Measurements from ENCODE around the gene RD3L. TPM values are rescaled to one million over a fixed set of nuclear protein-coding genes. Genes with fewer than 3 reads are reported as not detected.

Gene RD3L
- polyA plus RNA-seq, 1 donor (not counting 4 experiments of a cell fraction or from before 2014, with no cell fraction given) = not detected

DNA sequence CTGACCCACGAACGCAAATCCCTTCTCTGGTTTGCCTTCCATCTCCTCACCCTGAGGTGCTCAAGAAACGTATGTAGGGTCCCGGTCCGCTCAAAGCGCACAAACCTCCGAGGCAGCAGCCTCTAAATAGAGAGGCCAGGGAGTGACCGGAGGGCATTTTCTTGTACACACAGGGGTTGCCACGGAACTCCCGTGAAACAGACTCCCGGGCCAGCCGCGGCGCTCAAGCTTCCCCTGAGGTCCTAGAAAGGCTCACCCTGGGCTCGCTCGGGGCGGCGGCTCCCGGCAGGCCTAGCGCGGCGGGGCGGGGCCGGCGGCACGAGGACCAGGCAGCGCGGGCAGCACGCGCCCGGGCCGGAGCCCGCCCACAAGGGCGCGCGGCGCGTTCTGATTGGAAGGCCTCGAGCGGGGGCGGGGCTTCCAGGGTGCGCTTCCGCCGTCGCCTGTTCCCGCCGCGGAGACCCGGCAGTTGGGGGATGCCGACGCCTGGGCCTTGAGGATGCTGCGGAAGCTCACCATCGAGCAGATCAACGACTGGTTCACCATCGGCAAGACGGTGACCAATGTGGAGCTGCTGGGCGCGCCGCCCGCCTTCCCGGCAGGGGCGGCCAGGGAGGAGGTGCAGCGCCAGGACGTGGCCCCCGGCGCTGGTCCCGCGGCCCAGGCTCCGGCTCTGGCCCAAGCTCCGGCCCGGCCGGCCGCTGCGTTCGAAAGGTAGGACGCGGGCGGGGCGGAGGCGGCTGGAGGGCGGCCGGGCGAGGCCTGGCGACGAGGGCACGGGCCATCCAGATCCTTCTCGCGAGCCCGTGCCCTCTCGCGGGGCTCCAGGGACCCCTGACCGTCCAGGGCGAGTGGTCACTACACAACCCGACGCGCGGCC is 14.1 kb downstream of the RD3L start, which contains the start of gene TDRD9:
Gene TDRD9 (plus strand): TSS at position 446 of the 880 bp plus-strand sequence. CDS start 54 bp downstream, at position 500.
- H3K4me1 ChIP-seq (ENCODE audit: control insufficient read depth, extremely low read depth, insufficient read depth, low read length) = peaks cover 12% of the 10 kb centered on the region
- no peaks in the 10 kb centered on the region for H3K79me2 ChIP-seq (ENCODE audit: control insufficient read depth, insufficient read depth, low read length)
- no peak within 1 kb of the TSS for H3K4me3 ChIP-seq (ENCODE audit: control insufficient read depth in 2 of 3, extremely low read depth in 1 of 3, insufficient read depth in 2 of 3, low read depth in 1 of 3, low read length in 3 of 3)
- no peaks in the 10 kb centered on the region for H3K27me3 ChIP-seq (ENCODE audit: control insufficient read depth, extremely low read depth, insufficient read depth, low read length)
- H2AFZ ChIP-seq (ENCODE audit: control insufficient read depth, low read length) = no peak within 1 kb of the TSS
- H3K9ac ChIP-seq (ENCODE audit: control insufficient read depth, extremely low read depth, insufficient read depth, low read length) = no peak within 1 kb of the TSS
- no peaks in the 10 kb centered on the region for H3K9me3 ChIP-seq (ENCODE audit: control insufficient read depth, low read depth, low read length)
- no peaks in the 10 kb centered on the region for H3K9me1 ChIP-seq (ENCODE audit: control insufficient read depth, extremely low read depth, insufficient read depth, low read length)
- no peaks in the 10 kb centered on the region for H3K36me3 ChIP-seq (ENCODE audit: control insufficient read depth in 2 of 2, extremely low read depth in 1 of 2, insufficient read depth in 2 of 2, low read length in 2 of 2)
- TF ChIP-seq, protein P1, sequence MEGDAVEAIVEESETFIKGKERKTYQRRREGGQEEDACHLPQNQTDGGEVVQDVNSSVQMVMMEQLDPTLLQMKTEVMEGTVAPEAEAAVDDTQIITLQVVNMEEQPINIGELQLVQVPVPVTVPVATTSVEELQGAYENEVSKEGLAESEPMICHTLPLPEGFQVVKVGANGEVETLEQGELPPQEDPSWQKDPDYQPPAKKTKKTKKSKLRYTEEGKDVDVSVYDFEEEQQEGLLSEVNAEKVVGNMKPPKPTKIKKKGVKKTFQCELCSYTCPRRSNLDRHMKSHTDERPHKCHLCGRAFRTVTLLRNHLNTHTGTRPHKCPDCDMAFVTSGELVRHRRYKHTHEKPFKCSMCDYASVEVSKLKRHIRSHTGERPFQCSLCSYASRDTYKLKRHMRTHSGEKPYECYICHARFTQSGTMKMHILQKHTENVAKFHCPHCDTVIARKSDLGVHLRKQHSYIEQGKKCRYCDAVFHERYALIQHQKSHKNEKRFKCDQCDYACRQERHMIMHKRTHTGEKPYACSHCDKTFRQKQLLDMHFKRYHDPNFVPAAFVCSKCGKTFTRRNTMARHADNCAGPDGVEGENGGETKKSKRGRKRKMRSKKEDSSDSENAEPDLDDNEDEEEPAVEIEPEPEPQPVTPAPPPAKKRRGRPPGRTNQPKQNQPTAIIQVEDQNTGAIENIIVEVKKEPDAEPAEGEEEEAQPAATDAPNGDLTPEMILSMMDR (optimal IDR thresholded peaks at IDR 0.05 in 1 of 3, IDR thresholded peaks at IDR 0.05 in 1 of 3, conservative IDR thresholded peaks at IDR 0.05 in 1 of 3; ENCODE audit: extremely low read depth in 1 of 3, insufficient read depth in 2 of 3, low read length in 3 of 3) = no peak
- TF ChIP-seq EZH2 (IDR thresholded peaks at IDR 0.05; ENCODE audit: low read length) = no peak
- H4K20me1 ChIP-seq (ENCODE audit: control insufficient read depth, extremely low read depth, insufficient read depth, low read length) = no peaks in the 10 kb centered on the region
- H3K27ac ChIP-seq (ENCODE audit: control insufficient read depth, insufficient read depth, low read length) = no peak within 1 kb of the TSS
- no peak for FAIRE-seq
- H3K4me2 ChIP-seq (ENCODE audit: control insufficient read depth, extremely low read depth, insufficient read depth, low read depth, low read length) = no peak within 1 kb of the TSS
- no peak for DNase-seq (ENCODE audit: low read depth, low spot score)
- dilution Hi-C loops (cut with MboI; ENCODE audit: extremely low pct_ligation_motif_present, low sequenced_read_pairs) = no loop called here

DNA sequence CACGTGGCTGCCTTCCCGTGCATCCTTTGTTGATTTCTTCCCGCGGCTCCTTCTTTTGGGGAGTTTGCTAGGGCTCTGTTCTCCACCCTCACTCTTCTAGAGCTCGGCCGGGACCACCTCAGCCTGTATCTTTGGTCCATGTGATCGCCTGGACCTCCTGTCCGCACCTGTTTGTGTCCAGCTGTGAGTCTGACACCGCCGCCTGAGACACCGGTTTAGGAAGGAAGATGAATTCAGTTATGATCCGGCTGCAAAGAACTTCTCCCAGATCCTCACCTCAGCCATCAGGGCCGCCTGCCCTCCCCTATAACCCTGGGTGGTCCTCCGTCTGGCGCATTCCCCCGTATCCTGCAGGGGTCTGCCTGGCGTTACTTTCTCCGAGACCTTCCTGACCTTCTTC is 14.8 kb downstream of the RD3L start:
- Histone ChIP-seq H3K9ac (ENCODE audit: control insufficient read depth, extremely low read depth, insufficient read depth, low read length) (no peak overlapping the region), H2AFZ (ENCODE audit: control insufficient read depth, low read length) (no peak overlapping the region), H3K4me2 (ENCODE audit: control insufficient read depth, extremely low read depth, insufficient read depth, low read depth, low read length) (no peak overlapping the region), H3K4me3 (ENCODE audit: control insufficient read depth in 2 of 3, extremely low read depth in 1 of 3, insufficient read depth in 2 of 3, low read depth in 1 of 3, low read length in 3 of 3) (no peak overlapping the region), H3K36me3 (ENCODE audit: control insufficient read depth in 2 of 2, extremely low read depth in 1 of 2, insufficient read depth in 2 of 2, low read length in 2 of 2) (no peaks in the 10 kb centered on the region), H3K27me3 (ENCODE audit: control insufficient read depth, extremely low read depth, insufficient read depth, low read length) (no peaks in the 10 kb centered on the region), H3K4me1 (ENCODE audit: control insufficient read depth, extremely low read depth, insufficient read depth, low read length) (peaks cover 6% of the 10 kb centered on the region), H3K9me1 (ENCODE audit: control insufficient read depth, extremely low read depth, insufficient read depth, low read length) (no peaks in the 10 kb centered on the region), H3K79me2 (ENCODE audit: control insufficient read depth, insufficient read depth, low read length) (no peaks in the 10 kb centered on the region), H4K20me1 (ENCODE audit: control insufficient read depth, extremely low read depth, insufficient read depth, low read length) (no peaks in the 10 kb centered on the region), H3K9me3 (ENCODE audit: control insufficient read depth, low read depth, low read length) (no peaks in the 10 kb centered on the region), H3K27ac (ENCODE audit: control insufficient read depth, insufficient read depth, low read length) (no peak overlapping the region)
- FAIRE-seq (no peak), DNase-seq (ENCODE audit: low read depth, low spot score) (no peak)
- no peak for TF ChIP-seq EZH2 (IDR thresholded peaks at IDR 0.05; ENCODE audit: low read length)
- TF ChIP-seq, protein P1 (optimal IDR thresholded peaks at IDR 0.05 in 1 of 3, IDR thresholded peaks at IDR 0.05 in 1 of 3, conservative IDR thresholded peaks at IDR 0.05 in 1 of 3; ENCODE audit: extremely low read depth in 1 of 3, insufficient read depth in 2 of 3, low read length in 3 of 3) = no peak
- dilution Hi-C loops (cut with MboI; ENCODE audit: extremely low pct_ligation_motif_present, low sequenced_read_pairs) = no loop called here

Measured in keratinocyte (primary cell).